HL-60 (cell line): Measurements from ENCODE around the gene DESI1.

Source experiments
- DNase-seq, 2 experiments: peaks; one replicate each; pipeline ENCODE4 v3.0.0-alpha.2; 2010 to 2020; ENCODE audit warnings: low read depth in 1 of 2, low spot score in 1 of 2
- H3K27ac ChIP-seq: fragments of 250-450 bp; sonication (Bioruptor Pico); replicated peaks from 2 replicates; pipeline ENCODE4 v1.5.1; 2020; ENCODE audit warnings: mild to moderate bottlenecking, moderate library complexity
- H3K27me3 ChIP-seq: fragments of 250-450 bp; sonication (Bioruptor Pico); 2 replicates; pipeline ENCODE4 v1.5.1; 2021; ENCODE audit warnings: mild to moderate bottlenecking, moderate library complexity; ENCODE audit not compliant: insufficient read depth, poor library complexity, severe bottlenecking
- H3K4me3 ChIP-seq: replicated peaks from 2 replicates; pipeline ENCODE4 v1.5.1; 2011; ENCODE audit warnings: mild to moderate bottlenecking, control low read depth, low read length; ENCODE audit not compliant: insufficient read depth
- GABPA ChIP-seq: IDR thresholded peaks from 2 replicates; pipeline ENCODE4 v1.6.1; 2012; ENCODE audit warnings: low read depth
- POLR2AphosphoS5 ChIP-seq: IDR thresholded peaks from 2 replicates; pipeline ENCODE4 v1.6.1; 2012; ENCODE audit warnings: low read depth
- SPI1 ChIP-seq: IDR thresholded peaks from 2 replicates; pipeline ENCODE4 v1.6.1; 2012; ENCODE audit warnings: low read depth, mild to moderate bottlenecking, borderline replicate concordance
- TF ChIP-seq, protein P1 (sequence below): IDR thresholded peaks from one replicate; pipeline ENCODE4 v1.5.1; 2011; ENCODE audit warnings: low read length, control low read depth, inconsistent platforms; ENCODE audit not compliant: insufficient read depth
- TF ChIP-seq, protein P2 (sequence below): IDR thresholded peaks from 2 replicates; pipeline ENCODE4 v1.6.1; 2012; ENCODE audit warnings: low read depth; ENCODE audit not compliant: insufficient replicate concordance

The DESI1 gene

DNA sequence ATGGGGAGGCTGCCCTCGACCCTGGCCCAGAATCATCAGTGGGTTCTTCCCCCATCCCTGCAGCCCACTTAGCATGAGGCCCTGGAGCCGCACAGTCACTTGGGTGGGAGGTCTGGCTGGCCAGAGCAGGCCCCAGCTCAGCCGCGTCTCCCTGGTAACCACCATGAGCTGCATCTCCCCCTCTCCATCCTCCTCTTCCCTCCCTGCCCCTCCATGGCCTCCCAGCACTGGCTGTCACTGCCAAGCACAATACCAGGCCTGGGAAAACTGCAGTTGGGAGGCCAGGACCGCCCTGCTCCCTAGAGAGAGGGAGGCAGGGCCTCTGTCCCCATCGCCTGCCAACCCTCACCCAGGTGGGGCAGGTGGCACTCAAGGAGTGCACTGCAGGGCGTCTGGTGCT, 52.0 kb downstream of the DESI1 start:
- no peak overlapping the region for H3K27ac ChIP-seq
- TF ChIP-seq POLR2AphosphoS5 (no peak), SPI1 (no peak), GABPA (no peak)
- TF ChIP-seq, protein P1, sequence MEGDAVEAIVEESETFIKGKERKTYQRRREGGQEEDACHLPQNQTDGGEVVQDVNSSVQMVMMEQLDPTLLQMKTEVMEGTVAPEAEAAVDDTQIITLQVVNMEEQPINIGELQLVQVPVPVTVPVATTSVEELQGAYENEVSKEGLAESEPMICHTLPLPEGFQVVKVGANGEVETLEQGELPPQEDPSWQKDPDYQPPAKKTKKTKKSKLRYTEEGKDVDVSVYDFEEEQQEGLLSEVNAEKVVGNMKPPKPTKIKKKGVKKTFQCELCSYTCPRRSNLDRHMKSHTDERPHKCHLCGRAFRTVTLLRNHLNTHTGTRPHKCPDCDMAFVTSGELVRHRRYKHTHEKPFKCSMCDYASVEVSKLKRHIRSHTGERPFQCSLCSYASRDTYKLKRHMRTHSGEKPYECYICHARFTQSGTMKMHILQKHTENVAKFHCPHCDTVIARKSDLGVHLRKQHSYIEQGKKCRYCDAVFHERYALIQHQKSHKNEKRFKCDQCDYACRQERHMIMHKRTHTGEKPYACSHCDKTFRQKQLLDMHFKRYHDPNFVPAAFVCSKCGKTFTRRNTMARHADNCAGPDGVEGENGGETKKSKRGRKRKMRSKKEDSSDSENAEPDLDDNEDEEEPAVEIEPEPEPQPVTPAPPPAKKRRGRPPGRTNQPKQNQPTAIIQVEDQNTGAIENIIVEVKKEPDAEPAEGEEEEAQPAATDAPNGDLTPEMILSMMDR = no peak
- TF ChIP-seq, protein P2, sequence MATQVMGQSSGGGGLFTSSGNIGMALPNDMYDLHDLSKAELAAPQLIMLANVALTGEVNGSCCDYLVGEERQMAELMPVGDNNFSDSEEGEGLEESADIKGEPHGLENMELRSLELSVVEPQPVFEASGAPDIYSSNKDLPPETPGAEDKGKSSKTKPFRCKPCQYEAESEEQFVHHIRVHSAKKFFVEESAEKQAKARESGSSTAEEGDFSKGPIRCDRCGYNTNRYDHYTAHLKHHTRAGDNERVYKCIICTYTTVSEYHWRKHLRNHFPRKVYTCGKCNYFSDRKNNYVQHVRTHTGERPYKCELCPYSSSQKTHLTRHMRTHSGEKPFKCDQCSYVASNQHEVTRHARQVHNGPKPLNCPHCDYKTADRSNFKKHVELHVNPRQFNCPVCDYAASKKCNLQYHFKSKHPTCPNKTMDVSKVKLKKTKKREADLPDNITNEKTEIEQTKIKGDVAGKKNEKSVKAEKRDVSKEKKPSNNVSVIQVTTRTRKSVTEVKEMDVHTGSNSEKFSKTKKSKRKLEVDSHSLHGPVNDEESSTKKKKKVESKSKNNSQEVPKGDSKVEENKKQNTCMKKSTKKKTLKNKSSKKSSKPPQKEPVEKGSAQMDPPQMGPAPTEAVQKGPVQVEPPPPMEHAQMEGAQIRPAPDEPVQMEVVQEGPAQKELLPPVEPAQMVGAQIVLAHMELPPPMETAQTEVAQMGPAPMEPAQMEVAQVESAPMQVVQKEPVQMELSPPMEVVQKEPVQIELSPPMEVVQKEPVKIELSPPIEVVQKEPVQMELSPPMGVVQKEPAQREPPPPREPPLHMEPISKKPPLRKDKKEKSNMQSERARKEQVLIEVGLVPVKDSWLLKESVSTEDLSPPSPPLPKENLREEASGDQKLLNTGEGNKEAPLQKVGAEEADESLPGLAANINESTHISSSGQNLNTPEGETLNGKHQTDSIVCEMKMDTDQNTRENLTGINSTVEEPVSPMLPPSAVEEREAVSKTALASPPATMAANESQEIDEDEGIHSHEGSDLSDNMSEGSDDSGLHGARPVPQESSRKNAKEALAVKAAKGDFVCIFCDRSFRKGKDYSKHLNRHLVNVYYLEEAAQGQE = no peak
- H3K4me3 ChIP-seq = no peak overlapping the region
- H3K27me3 ChIP-seq = no peaks in the 10 kb centered on the region
- no peak for DNase-seq

DNA sequence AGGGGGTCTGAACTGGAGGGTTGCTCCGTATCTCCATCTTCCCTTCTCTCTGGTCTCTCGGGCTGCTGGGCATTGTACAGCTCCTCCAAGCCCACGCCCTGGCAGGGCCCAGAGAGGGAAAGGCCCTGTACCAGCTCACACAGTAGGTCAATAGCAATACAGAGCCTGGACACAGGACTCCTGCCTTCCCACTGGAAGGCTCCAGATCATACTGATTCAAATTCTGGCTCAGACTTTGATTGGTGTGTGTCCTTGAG, 53.4 kb downstream of the DESI1 start:
- H3K4me3 ChIP-seq = no peak overlapping the region
- DNase-seq = no peak
- H3K27ac ChIP-seq = no peak overlapping the region
- H3K27me3 ChIP-seq = no peaks in the 10 kb centered on the region
- TF ChIP-seq POLR2AphosphoS5 = no peak
- TF ChIP-seq SPI1 = no peak
- TF ChIP-seq, protein P2 = no peak
- TF ChIP-seq, protein P1 = no peak
- no peak for TF ChIP-seq GABPA

DNA sequence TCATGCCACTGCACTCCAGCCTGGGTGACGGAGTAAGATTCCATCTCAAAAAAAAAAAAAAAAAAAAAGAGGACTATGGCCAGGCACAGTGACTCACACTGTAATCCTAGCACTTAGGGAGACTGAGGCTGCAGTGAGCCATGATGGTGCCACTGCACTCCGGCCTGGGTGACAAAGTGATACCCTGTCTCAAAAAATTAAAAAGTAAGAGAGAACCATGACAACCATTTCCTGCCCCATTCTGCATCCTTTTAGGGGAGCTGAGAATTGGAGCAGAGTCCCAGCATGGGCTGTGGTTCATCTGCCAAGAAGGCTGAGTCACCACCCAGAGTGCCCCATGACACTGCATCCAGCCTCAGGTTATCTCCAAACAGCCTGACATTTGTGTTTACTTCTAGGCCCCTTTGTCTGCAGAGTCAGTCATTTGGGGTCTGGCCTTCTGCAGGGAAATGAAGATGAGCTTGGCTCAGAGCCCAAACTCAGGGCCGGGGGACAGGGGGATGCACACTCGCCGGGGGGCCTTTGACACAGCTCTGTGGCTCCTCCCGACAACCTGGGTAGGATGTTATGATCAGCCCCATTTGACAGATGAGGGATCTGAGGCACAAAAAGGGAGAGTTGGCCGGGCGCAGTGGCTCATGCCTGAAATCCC, 55.3 kb downstream of the DESI1 start:
- no peaks in the 10 kb centered on the region for H3K27me3 ChIP-seq
- no peak overlapping the region for H3K27ac ChIP-seq
- no peak for TF ChIP-seq SPI1
- TF ChIP-seq, protein P1 = no peak
- TF ChIP-seq POLR2AphosphoS5 = no peak
- no peak for TF ChIP-seq GABPA
- TF ChIP-seq, protein P2 = no peak
- no peak overlapping the region for H3K4me3 ChIP-seq
- DNase-seq = no peak
